SH-SY5Y (cell line): ENCODE measurements around the gene ABLIM2.

ENCODE experiments used
- GATA2 ChIP-seq: IDR thresholded peaks from 2 replicates; pipeline ENCODE4 v1.6.1; 2011; ENCODE audit warnings: mild to moderate bottlenecking, low read depth, low read length
- GATA3 ChIP-seq: IDR thresholded peaks from 2 replicates; pipeline ENCODE4 v1.6.1; 2011; ENCODE audit warnings: low read depth, mild to moderate bottlenecking, low read length, moderate library complexity

ABLIM2 gene

GRCh38 chr4:8163026-8163425, 4.4 kb upstream of the ABLIM2 start:
- TF ChIP-seq GATA3 (no peak), GATA2 (no peak)

DNA sequence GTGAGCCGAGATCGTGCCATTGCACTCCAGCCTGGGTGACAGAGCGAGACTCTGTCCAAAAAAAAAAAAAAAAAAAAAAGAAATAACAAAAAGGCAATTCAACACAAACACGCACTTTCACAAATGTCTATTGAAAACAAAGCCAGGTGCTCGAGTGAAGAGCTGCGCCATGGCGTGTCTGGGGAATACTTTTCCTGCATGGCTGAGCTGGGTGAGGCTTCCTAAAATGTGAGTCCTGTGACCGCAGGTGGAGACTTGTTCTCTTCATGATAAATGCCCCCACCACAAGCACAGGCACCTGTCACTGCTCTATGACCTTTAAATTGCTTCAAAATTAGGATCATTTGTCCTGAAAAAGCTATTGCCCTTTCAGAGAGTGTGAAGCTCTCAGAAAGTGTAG, 4.0 kb upstream of the ABLIM2 start:
- no peak for TF ChIP-seq GATA3
- no peak for TF ChIP-seq GATA2

DNA sequence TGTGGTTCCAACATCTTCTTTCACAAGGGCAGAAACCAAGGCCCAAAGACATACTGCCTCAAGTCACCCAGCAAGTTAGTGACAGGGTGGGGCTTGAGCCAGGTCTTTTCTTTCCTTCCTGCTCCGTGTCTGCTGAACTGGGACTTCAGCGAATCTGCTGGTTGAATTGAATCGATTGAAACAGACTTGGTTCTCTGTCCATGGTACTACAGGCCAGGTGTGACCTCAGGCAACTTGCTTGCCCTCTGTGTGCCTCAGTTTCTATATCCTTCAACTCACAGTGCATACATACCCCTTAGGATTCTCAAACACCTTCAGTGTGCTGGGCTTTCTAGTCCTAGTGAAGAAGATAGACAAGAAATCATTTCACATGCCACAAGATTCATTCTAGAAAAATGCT, 2.0 kb upstream of the ABLIM2 start:
- TF ChIP-seq GATA2 (no peak), GATA3 (no peak)

DNA sequence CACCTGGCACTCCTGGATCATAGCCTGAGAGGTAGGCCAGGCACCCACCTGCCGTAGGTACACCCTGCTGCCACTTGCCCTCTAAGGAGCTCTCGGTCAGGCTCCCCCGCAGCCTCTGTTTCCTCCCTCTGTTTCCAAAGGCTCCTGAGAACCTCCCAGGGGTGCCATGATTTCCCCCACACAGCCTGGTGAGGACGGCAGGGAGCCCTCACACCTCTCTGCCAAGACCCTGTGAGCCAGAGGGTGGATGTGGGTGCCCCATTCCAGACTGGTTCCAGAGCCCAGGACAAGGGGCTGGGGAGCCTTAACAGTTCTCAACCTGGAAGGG, 1.6 kb upstream of the ABLIM2 start:
- TF ChIP-seq GATA2 = no peak
- no peak for TF ChIP-seq GATA3

- TF ChIP-seq GATA3 = no peak
Measured at GRCh38 chr4:8159537-8160232, 1.1 kb upstream of the ABLIM2 start.

- TF ChIP-seq GATA3 (no peak), GATA2 (no peak)
Measured at GRCh38 chr4:8157944-8158709, 486 bp downstream of the ABLIM2 start.

GRCh38 chr4:8157496-8157895, 1.1 kb downstream of the ABLIM2 start:
- TF ChIP-seq GATA3 = no peak
- no peak for TF ChIP-seq GATA2

- TF ChIP-seq GATA3 (no peak), GATA2 (no peak)
Measured at GRCh38 chr4:8156617-8157016, 2.0 kb downstream of the ABLIM2 start.

GRCh38 chr4:8155660-8156421, 2.8 kb downstream of the ABLIM2 start:
- TF ChIP-seq GATA3 = no peak
- no peak for TF ChIP-seq GATA2

DNA sequence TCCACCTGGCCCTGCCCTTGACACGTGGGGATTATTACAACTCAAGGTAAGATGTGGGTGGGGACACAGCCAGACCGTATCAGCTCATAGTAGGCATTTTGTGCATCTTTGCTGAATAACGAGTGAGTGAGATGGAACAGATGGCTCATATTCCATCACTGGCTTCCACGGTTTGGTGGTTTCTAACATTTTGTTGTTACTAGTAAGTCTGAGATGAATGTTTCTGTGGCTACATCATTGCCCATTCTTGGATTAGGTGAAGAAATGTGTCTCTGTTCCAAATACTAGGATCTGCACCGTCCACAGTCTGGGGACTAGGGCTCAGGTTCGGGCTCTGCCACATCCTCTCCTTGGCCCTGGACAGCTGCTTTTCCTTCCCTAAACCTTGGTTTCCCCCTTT, 3.6 kb downstream of the ABLIM2 start:
- TF ChIP-seq GATA2 (no peak), GATA3 (no peak)

DNA sequence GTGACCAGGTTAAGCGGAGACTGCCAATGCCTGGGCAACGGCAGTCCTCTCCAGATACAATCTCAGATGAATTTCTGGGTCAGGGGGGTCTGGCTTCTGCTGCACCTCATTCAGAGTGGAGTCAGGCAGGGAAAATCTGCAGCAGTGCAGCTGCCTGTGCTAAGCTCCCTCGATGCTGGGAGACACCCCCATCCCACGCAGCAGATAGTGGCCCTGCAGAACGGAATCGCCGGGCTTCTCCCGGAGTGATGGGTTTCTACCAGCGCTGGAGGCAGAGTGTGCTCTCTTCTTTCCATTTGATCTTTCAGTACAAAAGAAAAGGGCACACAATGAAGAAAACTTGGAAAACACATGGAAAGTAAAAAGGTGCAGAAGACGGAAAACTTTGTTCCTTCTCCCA, 5.2 kb downstream of the ABLIM2 start:
- 0 out of 2 replicates have a peak, but pooled peaks have one; percentile 44 for TF ChIP-seq GATA2
- no peak for TF ChIP-seq GATA3

DNA sequence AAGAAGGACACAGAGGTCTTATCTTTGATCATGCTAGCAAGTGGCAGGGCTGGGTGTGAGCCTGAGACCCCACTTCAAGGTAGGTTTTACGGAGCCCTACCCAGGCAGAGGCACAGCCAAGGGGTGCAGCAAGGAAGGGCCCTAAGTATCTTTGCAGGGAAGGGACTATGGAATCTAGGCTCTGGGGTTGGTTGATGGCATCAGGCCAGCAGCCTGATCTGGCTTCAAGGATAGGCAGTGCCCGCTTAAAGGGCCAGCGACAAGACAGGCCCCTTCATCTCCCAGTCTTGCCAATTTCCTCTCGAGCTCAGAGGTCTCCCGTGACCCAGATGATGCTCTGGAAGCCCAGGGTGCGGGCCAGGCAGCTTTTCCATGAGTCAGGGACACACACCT, 5.8 kb downstream of the ABLIM2 start:
- TF ChIP-seq GATA2 (no peak), GATA3 (no peak)

DNA sequence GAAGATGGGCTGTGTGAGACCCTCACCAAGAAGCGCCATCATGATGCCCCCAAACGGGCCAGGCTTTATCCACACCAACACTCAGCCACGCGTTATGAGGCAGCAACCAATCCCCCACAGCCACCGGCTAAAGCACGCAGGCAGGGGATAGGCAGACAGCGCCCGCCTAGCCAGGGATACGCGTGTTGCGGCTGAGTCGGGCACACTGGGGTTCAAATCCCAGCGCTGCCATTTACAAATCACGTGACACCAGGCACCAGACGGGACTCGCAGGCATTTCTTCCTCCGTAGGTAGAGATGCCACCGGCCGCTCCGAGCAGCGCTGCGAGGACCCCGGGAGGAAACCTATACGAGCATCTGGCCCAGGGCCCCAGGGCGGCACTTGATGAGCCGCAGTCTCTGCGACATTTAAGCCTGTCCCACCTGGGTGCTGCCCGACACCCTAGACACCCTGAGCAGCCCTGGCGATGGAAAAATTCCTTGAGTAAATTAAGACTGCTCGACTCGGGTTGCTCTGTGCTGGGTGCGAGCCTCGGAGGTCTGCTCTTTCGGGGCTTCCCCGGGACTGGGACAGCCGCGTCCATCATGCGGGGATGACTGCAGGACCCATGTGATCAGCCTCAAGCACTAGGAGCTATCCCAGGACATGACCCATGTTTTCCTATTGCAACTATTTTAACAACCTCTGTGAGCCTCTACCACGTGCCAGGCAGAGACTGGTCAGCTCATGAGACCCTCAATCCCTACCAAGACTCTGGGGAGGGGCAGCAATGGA, 6.3 kb downstream of the ABLIM2 start:
- TF ChIP-seq GATA3 = no peak
- TF ChIP-seq GATA2 = no peak

GRCh38 chr4:8151165-8151650, 7.4 kb downstream of the ABLIM2 start:
- no peak for TF ChIP-seq GATA3
- TF ChIP-seq GATA2 = no peak
